GM18498 (cell line): ENCODE measurements around the gene MAML1.

Experiments
- ATAC-seq: cut with Tn5 transposase; IDR thresholded peaks from one replicate; pipeline ENCODE4 v1.9.1; 2021; ENCODE audit warnings: mild to moderate bottlenecking, moderate library complexity; ENCODE audit not compliant: unreplicated experiment

Gene MAML1

DNA sequence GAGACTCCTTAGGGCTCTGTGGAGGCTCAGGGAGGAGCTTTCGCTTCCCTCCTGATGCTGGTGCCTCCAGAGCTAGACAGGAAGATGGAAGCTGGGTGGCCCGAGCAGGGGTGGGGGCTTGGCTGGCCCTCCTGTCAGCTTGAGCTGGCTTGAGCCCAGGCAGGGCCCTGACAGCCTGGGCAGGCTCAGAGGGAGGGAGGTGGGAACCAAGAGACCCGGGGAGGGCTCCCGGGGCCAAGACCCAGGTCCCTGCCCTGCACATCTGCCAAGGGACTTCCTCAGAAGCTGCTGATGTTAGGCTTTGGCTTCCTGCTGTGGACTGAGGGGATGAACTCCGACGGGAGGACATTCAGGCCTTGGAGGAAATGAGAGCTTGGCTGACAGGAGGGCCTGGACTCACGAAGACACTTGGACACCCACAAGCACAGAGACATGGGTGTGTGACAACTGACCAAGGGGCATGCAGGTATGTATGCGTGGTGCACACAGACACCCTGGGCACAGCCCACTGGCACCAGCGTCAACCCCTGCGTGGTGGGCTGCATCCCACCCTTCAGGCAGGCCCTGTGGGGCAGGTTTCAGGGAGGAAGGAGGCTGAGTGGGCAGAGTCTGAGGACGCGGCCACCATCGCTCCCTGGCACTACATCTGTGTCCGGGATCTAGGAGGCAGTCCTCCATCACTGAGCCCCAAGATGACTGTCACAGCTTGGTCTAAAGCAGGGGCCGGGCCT, 59.4 kb downstream of the MAML1 start:
- no peak for ATAC-seq

GRCh38 chr5:179792612-179793467, 60.2 kb downstream of the MAML1 start:
- ATAC-seq = no peak

- ATAC-seq = no peak
Observed at GRCh38 chr5:179793468-179794139, 61.0 kb downstream of the MAML1 start, which contains the start of gene LTC4S. Gene LTC4S, plus strand, starts transcription at chr5:179793986. Its CDS starts 95 bp downstream, at chr5:179794081.

DNA sequence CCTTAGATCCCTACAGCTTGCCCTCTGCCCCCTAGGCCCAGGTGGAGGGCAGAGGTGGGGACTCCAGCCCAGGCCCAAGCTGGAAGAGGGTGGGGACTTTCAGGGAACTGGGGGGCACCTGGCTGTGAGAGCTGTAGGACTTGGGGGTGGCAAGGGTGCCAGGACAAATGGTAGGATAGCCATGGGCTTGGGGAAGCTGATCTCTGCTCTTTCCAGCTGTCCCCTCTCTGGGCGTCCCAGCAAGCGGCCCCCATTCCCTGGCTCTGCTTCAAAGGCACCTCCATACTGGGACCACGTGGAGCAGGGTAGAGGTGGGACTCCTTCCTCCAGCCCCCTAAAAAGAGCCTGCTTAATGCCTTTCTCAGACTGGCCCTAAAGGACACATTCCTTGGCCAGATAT, 61.5 kb downstream of the MAML1 start:
- ATAC-seq = no peak

- ATAC-seq = no peak
Observed at GRCh38 chr5:179794575-179794974, 62.0 kb downstream of the MAML1 start.

- no peak for ATAC-seq
Observed at GRCh38 chr5:179795049-179795862, 62.6 kb downstream of the MAML1 start.

- peak; percentile 85 for ATAC-seq
Observed at GRCh38 chr5:179795863-179796833, 63.5 kb downstream of the MAML1 start.

DNA sequence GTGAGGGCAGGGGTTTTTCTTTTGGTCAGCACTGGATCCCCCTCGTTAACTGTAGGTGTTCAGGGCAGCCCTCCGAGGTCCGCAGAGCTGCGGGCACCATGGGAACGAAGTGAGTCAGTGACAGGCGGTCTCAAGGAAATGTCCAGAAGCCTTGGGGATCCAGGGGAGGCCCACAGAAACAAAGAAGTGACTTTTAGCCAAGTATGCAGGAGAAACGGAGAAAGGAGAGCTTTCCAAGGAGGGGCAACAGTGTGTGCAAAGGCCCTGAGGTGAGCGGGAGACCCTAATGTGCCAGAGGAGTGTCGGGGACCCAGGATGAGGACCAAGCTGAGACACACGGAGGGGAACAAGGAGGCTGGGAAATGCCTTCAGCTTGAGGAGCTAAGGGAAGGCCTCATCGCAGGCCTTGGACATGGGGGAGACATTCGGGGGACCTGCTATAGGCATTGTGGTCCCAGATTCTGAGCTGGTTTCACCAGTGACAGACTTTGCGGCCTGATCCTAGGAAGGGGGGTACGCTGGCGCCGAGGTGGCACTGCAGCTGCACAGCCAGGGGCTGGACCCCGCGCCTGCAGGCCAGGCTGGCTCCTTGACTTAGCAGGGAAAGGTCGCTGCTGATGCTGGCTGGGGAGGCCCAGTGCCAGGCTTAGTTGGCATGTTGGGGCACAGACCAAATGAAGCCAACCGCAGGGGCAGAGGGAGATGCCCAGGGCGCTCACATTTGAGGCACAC, 64.4 kb downstream of the MAML1 start:
- ATAC-seq = no peak

DNA sequence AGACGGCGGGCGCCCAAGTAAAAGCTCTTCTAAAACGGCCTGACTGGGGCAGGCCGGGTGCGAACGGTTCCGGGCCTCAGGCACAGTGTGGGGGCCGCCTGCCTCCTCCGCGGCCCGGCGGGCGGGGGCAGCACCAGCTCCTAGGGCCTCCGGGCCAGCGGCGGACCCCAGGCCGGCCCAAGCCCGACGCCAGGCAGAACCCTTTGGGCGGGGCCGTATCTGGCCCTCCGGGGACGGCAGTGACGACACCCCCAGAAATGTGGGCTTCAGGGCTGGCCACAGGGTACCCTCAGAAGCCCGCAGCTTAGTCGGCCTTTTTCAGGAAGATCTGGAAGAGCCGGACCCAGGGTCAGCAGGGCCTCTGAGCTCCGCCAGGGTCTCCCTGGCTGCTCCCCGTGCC, 65.1 kb downstream of the MAML1 start:
- ATAC-seq = no peak

DNA sequence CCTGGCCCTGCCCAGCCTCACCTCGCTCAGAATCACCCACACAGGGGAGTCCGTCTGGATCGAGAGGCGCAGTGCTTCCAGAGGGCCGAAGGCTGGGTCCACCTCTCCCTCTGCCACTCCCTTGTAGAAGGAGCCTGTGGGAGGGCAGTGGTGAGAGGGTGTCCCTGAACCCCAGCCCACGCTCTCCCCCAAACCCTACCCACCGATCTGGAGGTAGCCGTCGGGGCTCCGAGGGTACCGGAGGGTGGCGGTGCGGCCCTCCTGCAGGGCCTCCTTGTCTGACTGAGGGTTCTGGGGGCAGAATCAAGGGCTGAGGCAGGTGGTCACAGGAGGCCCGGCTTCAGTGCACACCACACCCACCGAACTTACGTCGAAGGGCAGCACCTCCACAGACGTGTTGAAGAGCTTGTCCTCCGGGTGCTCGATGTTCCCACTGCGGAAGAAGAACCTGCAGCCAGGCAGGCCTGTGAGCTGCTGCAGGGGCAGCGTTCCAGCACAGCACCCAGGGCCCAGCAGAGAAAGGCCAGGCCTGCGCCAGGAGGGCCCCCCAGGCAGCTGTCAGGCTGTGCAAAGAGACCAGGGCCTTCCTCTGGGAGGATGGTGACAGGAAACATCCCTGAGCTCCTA, 65.6 kb downstream of the MAML1 start:
- no peak for ATAC-seq

DNA sequence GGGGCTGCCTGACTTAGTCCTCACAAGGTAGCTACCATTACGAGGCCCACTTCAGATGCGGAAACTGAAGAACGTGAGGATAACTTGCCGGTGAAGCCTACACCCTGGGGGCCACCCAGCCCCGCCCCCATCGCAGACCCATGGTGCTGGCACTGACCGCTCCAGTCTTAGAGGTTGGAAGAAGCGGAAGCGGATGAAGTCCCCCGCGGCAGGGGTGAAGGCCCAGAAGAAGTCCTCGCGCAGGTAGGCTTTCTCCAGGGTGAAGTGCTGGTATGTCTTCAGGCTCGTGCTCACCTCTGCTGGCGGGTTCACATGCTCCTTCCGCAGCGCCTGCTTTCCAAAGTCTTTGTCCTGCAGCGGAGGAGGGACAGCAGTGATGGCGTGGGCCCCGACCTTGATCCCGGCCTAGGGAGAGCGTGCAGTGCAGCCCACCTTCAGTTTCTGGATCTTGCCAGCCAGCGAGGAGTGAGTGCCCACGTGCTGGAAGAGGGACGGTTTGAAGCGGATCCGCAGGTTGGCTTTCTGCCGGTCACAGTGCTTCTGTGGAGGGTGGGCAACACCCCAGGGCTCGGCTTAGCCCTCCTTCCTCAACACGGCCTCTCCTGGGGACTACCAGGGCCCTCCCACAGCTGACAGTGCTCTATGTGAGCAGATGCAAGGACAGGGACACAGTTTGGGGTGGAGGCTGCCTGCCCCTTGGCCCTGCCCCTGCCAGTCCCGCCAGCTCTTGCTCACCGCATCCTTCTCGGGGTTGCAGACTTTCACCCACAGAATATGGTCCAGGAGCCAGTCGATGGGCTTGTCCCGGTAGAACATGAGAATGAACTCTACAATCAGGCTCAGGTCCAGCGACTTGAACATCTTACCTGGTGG, 66.4 kb downstream of the MAML1 start:
- no peak for ATAC-seq

GRCh38 chr5:179799644-179799973, 67.0 kb downstream of the MAML1 start:
- no peak for ATAC-seq

DNA sequence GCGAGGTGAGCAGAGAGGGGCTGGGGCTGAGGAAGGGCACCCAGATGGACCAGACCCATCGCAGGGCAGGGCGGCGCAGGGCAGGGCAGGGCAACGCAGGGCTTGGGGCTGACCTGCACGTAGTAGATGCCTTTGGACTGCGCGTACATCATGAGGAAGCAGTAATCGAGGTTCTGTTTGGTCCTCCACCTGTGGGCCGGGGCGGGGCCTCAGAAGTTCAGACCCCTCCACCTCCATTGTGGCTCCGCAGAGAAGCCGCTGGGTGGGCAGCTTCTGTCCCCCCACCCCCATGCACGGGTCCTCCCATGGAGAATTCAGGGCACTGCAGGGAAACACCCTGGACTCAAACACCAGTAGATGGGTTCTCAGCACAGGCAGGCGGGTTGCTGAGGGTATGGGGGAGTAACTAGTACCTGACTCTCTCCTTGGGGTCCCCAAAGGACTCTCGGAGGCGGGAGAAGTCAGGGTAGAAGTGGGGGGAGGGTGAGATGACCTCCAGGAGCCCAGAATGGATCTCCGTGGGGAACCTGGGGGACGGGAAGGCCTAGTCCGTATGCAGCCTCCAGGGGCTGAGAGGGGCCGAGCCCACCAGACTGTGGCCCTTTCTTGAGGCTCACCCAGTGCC, 67.6 kb downstream of the MAML1 start:
- ATAC-seq = no peak

DNA sequence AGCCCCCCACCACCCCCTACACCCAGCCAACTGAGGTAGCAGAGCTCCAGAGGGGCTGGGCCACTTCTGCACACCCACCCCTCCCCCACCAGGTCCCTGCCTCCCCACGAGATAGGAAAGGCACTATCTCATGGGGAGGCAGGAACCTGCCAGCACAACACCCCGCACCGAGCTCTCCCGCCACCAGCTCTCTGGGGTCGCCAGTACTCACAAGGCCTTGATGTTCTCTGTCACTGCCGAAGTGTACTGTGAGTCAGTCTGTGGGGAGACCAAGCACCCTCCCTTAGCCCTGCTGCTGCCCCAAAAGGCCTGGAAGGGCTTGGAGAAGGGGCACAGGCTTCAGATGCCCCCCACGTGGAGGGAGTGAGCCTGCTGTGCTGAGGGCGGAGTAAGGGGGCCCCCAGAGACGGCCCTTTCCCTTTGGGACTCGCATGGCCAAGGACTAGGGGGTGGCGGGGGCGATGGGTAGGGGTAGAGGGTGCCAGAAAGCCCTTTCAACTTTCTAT, 68.1 kb downstream of the MAML1 start:
- no peak for ATAC-seq

DNA sequence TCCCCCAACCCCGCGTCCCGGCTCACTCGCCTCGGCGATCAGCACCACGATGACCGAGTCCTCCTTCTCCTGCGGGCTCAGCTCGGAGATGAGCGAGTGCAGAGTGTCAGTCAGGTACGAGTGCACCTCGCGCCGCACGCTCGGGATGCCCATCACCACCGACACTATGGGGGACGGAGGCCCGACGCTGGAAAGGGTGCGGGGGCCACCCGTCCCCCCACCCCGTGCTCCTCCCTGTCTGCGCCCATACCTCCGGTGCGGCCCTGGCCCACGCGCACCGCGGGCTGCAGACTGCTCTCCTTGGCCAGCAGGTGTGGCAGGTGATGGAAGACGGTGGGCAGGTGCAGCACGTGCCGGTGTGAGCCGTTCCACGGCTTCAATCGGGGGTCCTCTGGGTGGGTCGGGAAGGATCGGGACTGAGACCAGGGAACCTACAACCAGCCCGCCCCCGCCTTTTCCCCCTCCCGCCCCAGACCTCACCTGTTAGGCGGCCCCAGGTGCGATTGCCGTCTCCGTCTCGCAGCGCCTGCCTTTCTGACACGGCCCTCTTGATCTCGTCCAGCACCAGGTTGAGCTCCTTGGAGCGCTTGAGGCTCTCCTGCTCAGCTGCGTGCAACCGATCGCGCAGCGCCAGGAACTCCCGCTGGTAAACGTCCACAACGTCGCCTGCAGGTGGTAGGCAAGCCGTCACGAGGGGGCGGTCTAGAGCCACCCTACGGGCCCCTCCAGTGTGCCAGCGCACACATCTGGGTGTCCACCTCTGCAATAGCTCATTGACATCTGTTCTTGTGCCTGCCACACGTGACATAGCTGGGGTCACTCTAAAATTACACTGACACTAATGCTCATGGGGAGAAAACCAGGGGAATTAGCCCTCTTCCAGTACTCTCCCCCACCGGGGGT, 68.9 kb downstream of the MAML1 start:
- ATAC-seq = no peak
